CD14-positive monocyte (primary cell): Measurements from ENCODE around the gene GH2. TPM values are rescaled to one million over a fixed set of nuclear protein-coding genes. Genes with fewer than 3 reads are reported as not detected.
"Not testable (repeated sequence)": the region's sequence is repeated elsewhere in the genome, so short reads cannot be mapped to it uniquely, and the experiment has no call there.

ENCODE experiments used
- DNase-seq, 3 donors: peaks; one replicate each; pipeline ENCODE4 v3.0.0-alpha.2; 2011 to 2022
- H2AFZ ChIP-seq: 2 replicates; pipeline ENCODE4 v1.6.0; 2012; ENCODE audit warnings: mild to moderate bottlenecking, low read depth, low read length, inconsistent platforms; ENCODE audit not compliant: insufficient read depth, poor library complexity, severe bottlenecking
- H3K27ac ChIP-seq, 2 donors: 1 replicate in 1 of 2; 2 replicates in 1 of 2; pipeline ENCODE4 v1.5.1; 2012 to 2013; ENCODE audit warnings: low read length in 2 of 2, control low read depth in 1 of 2, inconsistent platforms in 1 of 2, low read depth in 1 of 2, mild to moderate bottlenecking in 1 of 2
- H3K27me3 ChIP-seq, 2 donors: one replicate each; pipeline versions ENCODE4 v1.6.0 to v1.6.1; 2011 to 2013; ENCODE audit warnings: low read length in 2 of 2; ENCODE audit not compliant: control insufficient read depth in 2 of 2, insufficient read depth in 2 of 2
- H3K36me3 ChIP-seq, 2 donors: replicated peaks in 1 of 2; 1 replicate in 1 of 2; 2 replicates in 1 of 2; pipeline versions ENCODE4 v1.5.1 to v1.6.1; 2012 to 2013; ENCODE audit warnings: low read length in 2 of 2, control low read depth in 1 of 2, inconsistent platforms in 1 of 2, mild to moderate bottlenecking in 1 of 2; ENCODE audit not compliant: insufficient read depth in 2 of 2, control insufficient read depth in 1 of 2
- H3K4me1 ChIP-seq, 2 donors: 1 replicate in 1 of 2; 2 replicates in 1 of 2; pipeline versions ENCODE4 v1.5.1 to v1.6.1; 2012 to 2013; ENCODE audit warnings: low read length in 2 of 2, control low read depth in 1 of 2, inconsistent platforms in 1 of 2, mild to moderate bottlenecking in 1 of 2, moderate library complexity in 1 of 2; ENCODE audit not compliant: insufficient read depth in 2 of 2, control insufficient read depth in 1 of 2
- H3K4me2 ChIP-seq: replicated peaks from 2 replicates; pipeline ENCODE3; 2012; ENCODE audit warnings: low read length, moderate library complexity, mild to moderate bottlenecking; ENCODE audit not compliant: poor library complexity, severe bottlenecking; ENCODE audit errors: extremely low read depth
- H3K4me3 ChIP-seq, 3 experiments: fragments of 200-600 bp in 1 of 3; sonication (generic) in 1 of 3; replicated peaks in 1 of 3; 1 replicate in 2 of 3; 2 replicates in 1 of 3; pipeline ENCODE4 v1.5.1; 2011 to 2013; ENCODE audit warnings: low read length in 3 of 3, mild to moderate bottlenecking in 3 of 3, control low read depth in 2 of 3, low read depth in 2 of 3, inconsistent platforms in 1 of 3, moderate library complexity in 1 of 3
- H3K79me2 ChIP-seq: 2 replicates; pipeline ENCODE4 v1.6.0; 2012; ENCODE audit warnings: mild to moderate bottlenecking, control low read depth, inconsistent platforms, low read length, moderate library complexity; ENCODE audit not compliant: insufficient read depth
- H3K9ac ChIP-seq: 2 replicates; pipeline ENCODE4 v1.6.0; 2017; ENCODE audit warnings: low read length, mild to moderate bottlenecking; ENCODE audit not compliant: insufficient read depth, poor library complexity, severe bottlenecking
- H3K9me3 ChIP-seq, 2 donors: replicated peaks in 1 of 2; 1 replicate in 1 of 2; 2 replicates in 1 of 2; pipeline versions ENCODE4 v1.5.1 to v1.6.1; 2012 to 2013; ENCODE audit warnings: low read length in 2 of 2, control low read depth in 1 of 2; ENCODE audit not compliant: control insufficient read depth in 1 of 2, insufficient read depth in 1 of 2
- H4K20me1 ChIP-seq: 2 replicates; pipeline ENCODE4 v1.6.0; 2012; ENCODE audit warnings: mild to moderate bottlenecking, low read length, control low read depth, moderate library complexity; ENCODE audit not compliant: insufficient read depth
- H3K27ac Mint-ChIP-seq, 7 donors: one replicate each; pipeline ENCODE4 v1.8.0; 2020; ENCODE audit warnings: mild to moderate bottlenecking in 7 of 7, mixed read lengths in 7 of 7, moderate library complexity in 6 of 7, inconsistent platforms in 2 of 7
- H3K27me3 Mint-ChIP-seq, 3 donors: one replicate each; pipeline ENCODE4 v1.8.0; 2021 to 2022; ENCODE audit warnings: low read depth in 3 of 3, mild to moderate bottlenecking in 3 of 3, mixed read lengths in 3 of 3, moderate library complexity in 3 of 3, inconsistent platforms in 1 of 3
- H3K36me3 Mint-ChIP-seq, 2 donors: one replicate each; pipeline ENCODE4 v1.8.0; 2020; ENCODE audit warnings: mixed read lengths in 2 of 2, inconsistent platforms in 1 of 2, mild to moderate bottlenecking in 1 of 2
- H3K4me1 Mint-ChIP-seq: one replicate; pipeline ENCODE4 v1.8.0; 2020; ENCODE audit warnings: mild to moderate bottlenecking, mixed read lengths
- H3K4me3 Mint-ChIP-seq, 2 donors: one replicate each; pipeline ENCODE4 v1.8.0; 2020; ENCODE audit warnings: mild to moderate bottlenecking in 2 of 2, mixed read lengths in 2 of 2, moderate library complexity in 1 of 2
- H3K9me3 Mint-ChIP-seq, 7 donors: one replicate each; pipeline ENCODE4 v1.8.0; 2020 to 2022; ENCODE audit warnings: mixed read lengths in 7 of 7, mild to moderate bottlenecking in 6 of 7, moderate library complexity in 6 of 7, inconsistent platforms in 2 of 7
- CTCF ChIP-seq: fragments of 200-600 bp; IDR thresholded peaks from one replicate; pipeline ENCODE4 v1.8.0; 2022; ENCODE audit warnings: antibody characterized with exemption, mild to moderate bottlenecking
- WGBS: methylation state at CpG from one replicate; pipeline ENCODE4 v1.1.5; 2013; ENCODE audit warnings: missing lambda C conversion rate; ENCODE audit not compliant: insufficient coverage; 5-methylcytosine and 5-hydroxymethylcytosine counted together
- intact Hi-C, 2 donors: fragments of 100-400 bp; cut with micrococcal nuclease; formaldehyde crosslinking; loops; one replicate each; pipeline versions ENCODE4 v1.15.0 to v1.15.1; 2023
- polyA plus RNA-seq, 3 donors: library from polyadenylated mRNA; depleted of rRNA in 1 of 3; unstranded in 2 of 3; stranded (reverse) in 1 of 3; fragments of 300-500 nt in 2 of 3; fragments of >200 nt in 1 of 3; fragmentation: Illumina TruSeq in 2 of 3; gene quantifications; 1 replicate in 2 of 3; 2 replicates in 1 of 3; pipeline ENCODE4 v1.2.3, GENCODE V29; 2012 to 2021

GH2 gene
- polyA plus RNA-seq, 3 donors = not detected

GRCh38 chr17:63916566-63917185 lies 34.9 kb upstream of the GH2 start:
- Histone ChIP-seq H3K27ac (no peak overlapping the region), H3K79me2 (no peaks in the 10 kb centered on the region), H2AFZ (no peak overlapping the region), H3K9me3 (no peaks in the 10 kb centered on the region), H4K20me1 (no peaks in the 10 kb centered on the region), H3K36me3 (no peaks in the 10 kb centered on the region), H3K9ac (no peak overlapping the region), H3K27me3 (no peaks in the 10 kb centered on the region), H3K4me1 (no peaks in the 10 kb centered on the region), H3K4me2 (no peak overlapping the region), H3K4me3 (no peak overlapping the region)
- WGBS = 96% methylated on average over 11 of the region's 12 CpGs
- DNase-seq = no peak
- Mint-ChIP-seq H3K4me3 (no peak overlapping the region), H3K36me3 (no peaks in the 10 kb centered on the region), H3K9me3 (no peaks in the 10 kb centered on the region), H3K27ac (no peak overlapping the region), H3K27me3 (peaks cover 2 to 11% (median 4%) of the 10 kb centered on the region in 3 donors), H3K4me1 (peaks cover 14% of the 10 kb centered on the region)
- intact Hi-C loops = loop anchor here (5.0 to 10.0 kb wide), 3 partner anchors 108 to 216 kb away; partner anchors contain the start of genes ERN1 (in 1 of the 2) and ICAM2 (in 1 of the 2)
- no peak for TF ChIP-seq CTCF

- not testable (repeated sequence) for H3K4me1 ChIP-seq, H3K79me2 ChIP-seq, DNase-seq, H3K27ac ChIP-seq, H3K9me3 ChIP-seq, H3K36me3 Mint-ChIP-seq, H3K9me3 Mint-ChIP-seq, H3K4me3 ChIP-seq, H3K9ac ChIP-seq, H3K27me3 ChIP-seq, H3K36me3 ChIP-seq, H4K20me1 ChIP-seq, H3K4me2 ChIP-seq, H3K27ac Mint-ChIP-seq, H2AFZ ChIP-seq
- WGBS = 30% methylated on average over 3 of the region's 10 CpGs
- H3K4me1 Mint-ChIP-seq = peaks cover 14% of the 10 kb centered on the region
- H3K4me3 Mint-ChIP-seq = peak overlapping the region; percentile 12 to 55
- peaks cover 2 to 11% (median 5%) of the 10 kb centered on the region in 3 donors for H3K27me3 Mint-ChIP-seq
- intact Hi-C loops = loop anchor here (5.0 to 10.0 kb wide), 3 partner anchors 109 to 217 kb away; partner anchors contain the start of genes ERN1 (in 1 of the 2) and ICAM2 (in 1 of the 2)
Measured at GRCh38 chr17:63915753-63916152, 34.0 kb upstream of the GH2 start.
